GM18868 (cell line): ENCODE data around the gene OPALIN.

Experiments
- ATAC-seq: cut with Tn5 transposase; IDR thresholded peaks from one replicate; pipeline ENCODE4 v1.9.1; 2021; ENCODE audit warnings: mild to moderate bottlenecking, moderate library complexity; ENCODE audit not compliant: unreplicated experiment

OPALIN gene

DNA sequence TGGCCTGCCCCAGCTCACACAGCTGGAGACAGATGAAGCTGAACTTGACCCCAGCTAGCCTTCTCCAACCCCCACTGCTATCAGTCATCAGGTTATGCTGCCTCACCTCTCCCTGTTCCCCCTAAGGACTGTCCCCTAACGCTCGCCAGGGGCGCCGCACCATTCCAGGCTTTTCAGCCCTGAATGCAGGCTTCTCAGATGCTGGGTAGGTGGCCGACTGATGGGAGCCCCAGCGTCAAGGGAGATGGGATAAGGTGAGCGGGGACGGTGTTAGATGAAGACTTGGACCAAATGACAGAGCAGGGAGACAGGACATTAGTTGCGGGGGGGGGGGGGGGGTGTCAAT, 15.8 kb upstream of the OPALIN start:
- no peak for ATAC-seq

DNA sequence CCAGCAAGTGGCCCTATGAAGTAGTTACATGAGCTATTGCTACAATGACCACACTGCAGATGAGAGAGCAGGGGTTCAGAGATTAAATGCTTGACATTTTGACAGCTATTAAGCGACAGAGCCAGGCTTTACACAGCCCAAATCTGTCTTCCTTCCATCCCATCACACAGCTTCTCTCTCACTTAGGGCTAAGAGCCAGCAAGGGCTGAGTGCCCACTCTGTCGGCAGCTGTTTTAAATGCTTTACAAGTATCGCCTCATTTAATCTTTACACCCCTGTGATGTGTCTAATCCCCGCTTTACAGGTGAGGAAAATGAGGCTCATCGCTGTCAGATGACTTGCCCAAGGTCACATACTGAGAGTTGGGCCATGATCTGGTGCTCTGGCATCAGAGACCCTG, 15.2 kb upstream of the OPALIN start:
- ATAC-seq: no peak

DNA sequence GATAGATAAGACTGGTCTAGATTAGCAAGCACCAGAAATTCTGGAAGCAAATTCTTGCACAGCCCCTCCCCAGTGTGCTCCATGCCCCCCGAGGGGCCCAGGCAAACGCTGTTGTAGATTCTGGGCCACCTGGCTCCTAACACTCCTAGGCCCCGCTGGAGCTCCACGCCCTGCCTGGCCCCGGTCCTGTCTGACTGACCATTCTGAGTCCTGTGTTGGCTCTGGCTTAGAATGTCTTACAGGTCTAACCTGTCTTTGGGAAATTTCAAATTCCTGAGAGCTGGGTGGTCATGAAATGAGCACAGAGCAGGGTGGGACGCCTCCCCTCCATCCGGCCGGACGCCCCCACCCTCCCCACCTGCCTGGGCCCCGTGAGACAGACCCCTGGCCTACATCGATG, 12.6 kb upstream of the OPALIN start:
- no peak for ATAC-seq

DNA sequence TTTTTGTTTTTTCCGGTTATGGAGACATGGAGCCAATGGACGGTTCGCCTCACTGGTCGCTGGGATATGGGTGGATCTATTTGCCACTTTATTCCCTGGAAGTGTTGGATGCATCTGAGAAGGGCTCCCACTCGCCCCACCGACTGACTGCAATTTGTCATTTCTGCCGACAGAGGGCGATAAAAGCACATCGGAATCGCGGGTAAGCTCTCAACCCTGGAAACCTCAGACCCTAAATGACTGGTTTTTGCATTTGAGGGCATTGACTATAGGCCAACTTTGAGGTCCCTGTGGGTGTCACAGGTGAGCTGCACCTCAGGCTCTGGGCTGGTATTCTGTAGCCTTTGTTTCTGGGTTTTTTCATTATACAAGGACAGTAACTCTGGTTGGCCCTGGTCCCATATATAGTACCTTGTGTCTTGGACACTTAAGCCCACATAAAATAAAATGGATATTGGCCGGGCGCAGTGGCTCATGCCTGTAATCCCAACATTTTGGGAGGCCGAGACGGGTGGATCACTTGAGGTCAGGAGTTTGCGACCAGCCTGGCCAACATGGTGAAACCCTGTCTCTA, 11.9 kb upstream of the OPALIN start:
- ATAC-seq: no peak

DNA sequence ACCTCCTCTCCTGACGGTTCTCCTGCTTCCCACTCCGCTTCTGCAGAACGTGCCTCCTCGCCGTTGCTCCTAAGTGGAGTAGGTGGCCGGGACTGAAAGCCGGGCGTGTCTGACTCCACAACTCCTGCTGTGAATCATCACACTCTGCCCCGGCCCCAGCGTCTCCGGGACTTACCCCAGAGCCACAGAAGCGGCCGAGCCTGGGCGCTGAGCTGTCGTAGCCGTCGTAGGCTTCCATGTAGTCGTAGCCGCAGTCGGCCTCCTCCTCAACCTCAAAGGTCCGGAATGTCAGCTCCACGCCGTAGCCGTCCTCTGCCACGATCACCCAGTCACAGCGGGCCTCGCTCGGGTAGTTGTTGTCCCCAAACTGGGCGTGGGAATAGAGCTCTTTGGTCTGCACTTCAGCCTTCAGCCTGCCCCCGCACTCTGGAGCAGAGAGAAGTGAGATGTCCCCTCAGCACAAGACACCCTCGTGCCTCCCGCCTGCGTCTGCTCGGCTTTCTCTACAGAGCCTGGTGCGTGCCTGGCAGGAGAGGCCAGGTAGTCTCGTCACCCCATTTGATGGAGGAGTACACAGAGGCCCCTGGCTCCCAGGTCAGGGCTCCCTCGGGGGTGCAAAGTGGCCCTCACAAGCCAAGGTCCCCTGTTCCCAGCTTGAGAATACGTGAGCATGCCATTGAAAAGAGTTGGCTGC, 11.2 kb upstream of the OPALIN start:
- ATAC-seq: no peak

DNA sequence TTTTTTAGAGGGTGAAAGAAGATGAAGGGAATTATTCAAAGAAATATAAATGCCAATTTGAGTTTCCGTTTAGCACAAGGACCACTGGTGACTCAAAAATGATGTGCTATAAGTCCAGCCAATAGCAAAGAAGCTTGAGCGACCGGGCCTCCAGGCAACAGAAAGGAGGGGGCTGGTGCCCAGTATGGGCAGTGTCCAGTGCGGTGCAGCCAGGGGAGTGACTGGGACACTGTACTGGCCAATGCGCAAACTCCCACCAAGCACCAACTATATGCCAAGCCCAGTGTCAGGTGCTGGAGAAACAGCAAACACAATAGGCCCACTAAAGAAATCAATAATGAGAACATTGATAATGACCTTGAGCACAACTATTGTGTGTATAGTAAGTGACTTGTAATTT, 10.2 kb upstream of the OPALIN start:
- no peak for ATAC-seq

DNA sequence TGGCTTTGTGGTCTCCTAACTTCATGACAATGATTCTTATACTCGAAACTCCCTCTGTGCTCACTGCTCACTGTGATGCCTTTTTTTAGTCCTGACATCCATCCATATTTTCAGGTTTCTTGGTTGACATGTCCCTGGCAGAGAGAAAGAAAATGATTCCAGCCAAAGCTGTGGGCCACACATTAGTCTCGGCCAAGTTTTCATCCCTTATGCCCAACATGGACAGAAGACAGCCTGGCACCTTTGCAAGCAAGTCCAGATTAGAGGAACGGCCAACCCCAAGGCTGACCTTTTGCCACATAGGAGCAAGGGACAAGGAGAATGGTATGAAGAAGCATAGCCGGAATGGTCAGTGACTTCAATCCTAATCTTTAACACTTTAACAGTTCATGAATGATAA, 8.7 kb upstream of the OPALIN start:
- ATAC-seq: no peak

DNA sequence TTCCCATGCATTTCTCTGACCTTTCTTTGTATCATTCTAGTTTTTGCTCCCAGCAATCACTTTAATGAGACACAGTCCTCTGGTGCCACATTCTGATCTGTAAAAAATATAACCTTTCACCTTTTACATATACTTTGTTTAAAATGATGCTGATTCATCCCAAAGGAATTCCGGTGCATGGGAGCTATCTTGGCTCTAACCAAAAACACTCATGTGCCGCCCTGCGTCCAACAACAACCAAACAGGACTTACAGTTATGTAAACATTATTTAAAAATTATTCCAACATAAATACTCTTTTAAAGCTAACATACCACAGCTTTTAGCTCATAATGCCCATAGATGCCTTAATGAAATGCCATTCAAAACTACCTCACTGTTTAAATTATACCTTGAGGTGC, 7.7 kb upstream of the OPALIN start:
- ATAC-seq: no peak

DNA sequence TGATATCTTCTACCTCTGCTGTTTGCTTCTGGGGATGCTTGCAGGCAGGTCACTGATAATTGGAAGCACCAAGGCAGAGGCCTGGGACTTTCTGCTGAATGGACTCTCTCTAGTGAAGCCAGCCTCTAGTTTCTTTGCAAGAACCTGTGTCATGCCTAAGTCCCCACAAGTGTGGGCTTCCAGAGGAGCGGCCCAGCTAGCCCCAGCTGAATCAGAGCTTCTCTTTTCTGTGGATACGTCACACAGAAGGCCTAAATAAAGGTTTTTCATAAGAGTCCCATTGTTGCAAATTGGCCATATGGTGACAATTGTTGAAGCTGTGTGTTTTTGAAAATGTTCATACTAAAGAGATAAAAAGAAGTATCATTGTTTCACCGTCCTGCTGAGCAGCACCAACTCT, 6.8 kb upstream of the OPALIN start:
- no peak for ATAC-seq

DNA sequence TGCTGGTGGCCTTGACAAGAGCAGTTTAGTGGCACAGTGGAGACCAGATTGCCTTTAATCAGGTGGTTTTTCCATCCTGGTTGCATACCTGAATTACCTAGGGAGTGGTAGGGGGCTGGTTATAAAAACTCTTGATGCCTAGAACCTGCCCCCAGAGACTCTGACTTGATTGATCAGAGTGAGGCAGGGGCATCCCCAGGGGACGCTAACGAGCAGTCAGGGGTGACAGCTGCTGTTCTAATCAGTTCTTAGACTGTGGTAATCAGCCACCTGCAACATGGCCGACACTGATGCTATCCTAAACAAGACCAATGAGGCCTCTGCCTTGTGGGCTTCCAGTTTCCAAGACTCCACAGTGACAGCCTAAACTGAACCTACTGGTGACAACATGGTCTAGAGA, 2.0 kb upstream of the OPALIN start:
- ATAC-seq: no peak

DNA sequence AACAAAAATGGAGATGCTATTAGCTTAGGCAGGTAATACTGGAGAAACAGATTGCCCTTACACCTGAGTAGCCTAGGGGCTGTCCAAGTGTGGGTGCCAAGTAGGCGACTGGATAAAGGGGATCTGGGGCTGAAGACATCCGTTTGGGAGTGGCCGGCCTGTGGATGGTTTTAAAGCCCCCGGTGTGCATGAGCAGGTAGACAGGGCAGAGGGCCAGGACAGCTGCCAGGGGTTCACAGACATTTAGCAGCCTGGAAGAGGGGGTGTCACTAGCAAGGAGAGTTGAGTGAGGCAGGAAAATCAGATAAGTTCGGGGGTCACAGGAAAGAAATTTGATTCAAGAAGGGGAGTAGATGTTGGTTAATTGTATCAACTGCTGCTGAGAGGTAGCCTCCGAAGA, 1.5 kb upstream of the OPALIN start:
- ATAC-seq: no peak

DNA sequence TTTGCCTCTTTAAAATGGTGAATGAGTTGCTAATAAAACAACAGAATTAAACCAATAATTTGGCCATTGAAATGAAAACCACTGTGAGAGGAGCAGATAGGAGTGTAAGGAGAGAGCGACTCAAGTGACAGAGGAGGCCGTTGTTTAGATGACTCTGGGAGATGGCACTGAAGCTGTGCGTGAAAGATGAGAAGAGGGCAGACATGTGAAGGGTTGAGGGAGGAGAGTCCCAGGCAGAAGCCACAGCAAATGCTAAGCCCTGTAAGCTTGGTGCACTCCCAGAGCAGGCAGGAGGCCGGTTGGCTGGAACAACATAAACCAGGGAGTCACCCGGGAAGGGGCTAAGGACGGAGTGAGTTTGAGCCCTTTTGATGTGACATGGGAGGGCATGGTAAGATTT, 814 bp upstream of the OPALIN start:
- no peak for ATAC-seq

DNA sequence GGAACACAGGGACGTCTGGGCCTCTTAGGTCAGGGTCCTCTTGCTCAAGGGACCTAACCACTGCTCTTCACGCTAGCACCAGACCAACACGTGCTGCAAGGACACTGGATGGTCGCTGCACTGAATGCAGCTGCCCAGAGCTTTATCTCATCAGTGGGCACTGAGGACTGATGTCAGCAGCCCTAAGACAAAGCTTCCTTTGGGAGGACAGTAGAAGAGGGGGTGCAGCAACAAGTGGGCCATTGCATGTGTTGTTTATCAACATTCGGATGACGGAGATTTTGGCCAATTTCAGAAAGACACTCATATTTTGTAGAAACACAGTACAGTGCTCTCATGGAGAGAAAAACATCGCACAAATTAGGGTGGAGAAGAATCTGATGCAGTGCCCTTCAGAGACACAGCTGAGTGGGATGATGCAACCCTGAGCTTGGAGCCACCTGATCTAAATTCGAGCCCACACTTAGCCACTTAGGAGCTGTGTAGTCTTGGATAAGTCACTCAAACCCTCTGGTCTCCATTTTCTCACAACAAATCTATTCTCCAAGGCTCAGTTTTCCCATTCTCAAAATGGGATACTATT, 1.7 kb downstream of the OPALIN start:
- ATAC-seq: no peak

DNA sequence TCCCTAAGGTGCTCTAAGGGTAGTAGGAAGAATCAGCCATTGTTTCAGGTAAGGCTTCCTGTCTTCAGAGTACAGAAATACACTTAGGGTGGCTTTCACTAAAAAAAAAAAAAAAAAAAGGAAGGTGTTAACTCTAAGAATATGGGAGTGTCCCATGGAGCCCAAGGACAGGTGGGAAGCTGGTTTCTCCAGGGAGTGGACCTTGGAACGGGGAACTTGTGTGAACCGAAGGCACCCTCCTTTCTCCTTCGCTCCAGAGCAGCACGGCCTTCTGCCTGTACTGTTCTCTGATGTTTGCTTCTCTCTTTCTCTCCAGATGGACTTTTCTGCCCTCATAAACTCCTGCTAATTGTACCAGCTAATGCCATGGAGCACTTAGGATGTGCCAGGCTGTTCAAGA, 6.2 kb downstream of the OPALIN start:
- ATAC-seq: no peak

DNA sequence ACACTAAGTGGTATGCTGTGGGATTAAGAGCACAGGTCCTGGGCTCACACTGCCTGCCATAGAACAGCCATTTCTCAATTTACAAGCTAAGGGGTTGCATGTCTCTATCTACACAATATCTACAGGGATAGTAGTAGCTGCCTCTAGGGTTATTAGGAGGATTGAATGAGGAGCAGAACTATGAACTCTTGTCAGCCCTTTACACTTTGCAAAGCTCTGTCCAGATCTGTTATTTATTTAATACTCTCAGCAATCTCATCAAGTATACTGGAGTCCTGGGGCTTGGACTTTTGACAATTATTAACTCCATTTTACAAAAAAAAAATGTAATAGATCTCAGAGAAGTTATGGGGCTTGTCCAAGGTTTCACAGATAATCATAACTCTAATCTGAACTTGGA, 6.8 kb downstream of the OPALIN start:
- no peak for ATAC-seq

DNA sequence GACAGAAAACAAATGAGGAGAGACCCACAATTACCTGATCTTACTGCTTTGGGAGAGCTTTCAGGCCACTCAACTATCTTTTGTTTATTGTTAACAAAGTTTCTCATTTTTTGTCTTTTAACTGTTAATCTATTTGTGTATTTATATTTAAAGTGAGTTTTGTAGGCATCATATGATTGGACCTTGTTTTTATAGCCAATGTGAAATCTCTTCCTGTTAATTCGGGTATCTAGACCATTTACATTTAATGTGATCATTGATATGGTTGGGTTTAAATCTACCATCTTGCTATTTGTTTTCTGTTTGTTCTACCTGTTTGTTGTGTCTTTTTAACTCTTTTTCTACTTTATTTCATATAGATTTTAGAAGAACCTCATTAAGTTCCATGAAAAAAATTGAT, 12.5 kb downstream of the OPALIN start:
- no peak for ATAC-seq

DNA sequence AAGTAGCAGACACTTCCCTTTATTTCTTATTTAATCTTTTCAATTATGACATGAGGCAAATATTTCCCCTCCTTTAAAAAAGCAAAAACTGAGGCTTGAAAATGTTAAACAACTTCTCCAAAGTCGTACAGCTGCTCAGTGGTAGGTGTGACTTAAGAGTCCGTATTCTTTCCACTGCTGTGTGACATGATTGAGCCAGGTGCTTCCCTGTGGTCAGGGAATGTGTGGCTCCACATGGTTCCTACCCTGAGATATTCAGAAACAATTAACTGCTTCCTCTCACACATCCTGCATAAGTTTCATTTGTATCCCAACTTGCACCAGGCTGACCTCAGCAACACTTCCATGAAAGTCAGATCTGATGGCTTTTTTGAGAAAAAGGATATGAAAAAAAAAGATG, 13.6 kb downstream of the OPALIN start:
- no peak for ATAC-seq

DNA sequence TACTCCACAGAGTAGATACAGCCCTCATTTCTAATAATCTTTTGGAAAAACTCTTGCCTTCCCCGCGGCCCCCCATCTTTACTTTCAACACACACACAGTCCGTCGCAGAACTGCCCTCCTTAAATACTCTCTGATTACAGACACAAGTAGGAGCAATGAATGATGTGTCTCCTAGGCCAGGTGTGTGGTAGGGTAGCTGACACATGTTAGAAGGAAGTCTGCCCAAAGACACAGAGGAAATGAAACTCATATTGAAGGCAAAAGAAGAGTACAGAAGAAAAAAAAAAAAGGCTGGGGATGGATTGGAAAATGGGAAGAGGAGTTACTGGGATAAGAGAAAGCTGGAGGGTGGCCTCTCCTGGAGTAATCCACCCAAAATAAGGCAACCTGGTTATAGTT, 14.6 kb downstream of the OPALIN start:
- ATAC-seq: no peak

DNA sequence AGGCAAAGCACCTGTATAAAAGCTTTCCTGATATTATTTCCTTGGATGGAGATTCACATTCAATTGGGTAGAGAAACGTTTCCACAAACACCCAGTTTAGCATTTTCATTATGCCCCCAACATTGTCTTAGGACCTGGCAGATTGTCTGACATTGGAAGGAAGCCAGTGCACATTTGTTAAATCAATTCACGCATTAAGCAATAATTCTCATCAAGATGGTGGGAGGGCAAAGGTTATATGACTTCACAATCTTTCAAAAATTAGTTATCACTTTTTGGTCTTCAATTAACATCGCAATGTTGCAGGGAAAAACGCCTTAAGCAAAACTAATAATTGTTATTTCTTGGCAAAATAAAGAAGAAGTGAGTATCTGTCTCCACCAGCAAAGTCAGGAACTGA, 16.4 kb downstream of the OPALIN start:
- no peak for ATAC-seq

DNA sequence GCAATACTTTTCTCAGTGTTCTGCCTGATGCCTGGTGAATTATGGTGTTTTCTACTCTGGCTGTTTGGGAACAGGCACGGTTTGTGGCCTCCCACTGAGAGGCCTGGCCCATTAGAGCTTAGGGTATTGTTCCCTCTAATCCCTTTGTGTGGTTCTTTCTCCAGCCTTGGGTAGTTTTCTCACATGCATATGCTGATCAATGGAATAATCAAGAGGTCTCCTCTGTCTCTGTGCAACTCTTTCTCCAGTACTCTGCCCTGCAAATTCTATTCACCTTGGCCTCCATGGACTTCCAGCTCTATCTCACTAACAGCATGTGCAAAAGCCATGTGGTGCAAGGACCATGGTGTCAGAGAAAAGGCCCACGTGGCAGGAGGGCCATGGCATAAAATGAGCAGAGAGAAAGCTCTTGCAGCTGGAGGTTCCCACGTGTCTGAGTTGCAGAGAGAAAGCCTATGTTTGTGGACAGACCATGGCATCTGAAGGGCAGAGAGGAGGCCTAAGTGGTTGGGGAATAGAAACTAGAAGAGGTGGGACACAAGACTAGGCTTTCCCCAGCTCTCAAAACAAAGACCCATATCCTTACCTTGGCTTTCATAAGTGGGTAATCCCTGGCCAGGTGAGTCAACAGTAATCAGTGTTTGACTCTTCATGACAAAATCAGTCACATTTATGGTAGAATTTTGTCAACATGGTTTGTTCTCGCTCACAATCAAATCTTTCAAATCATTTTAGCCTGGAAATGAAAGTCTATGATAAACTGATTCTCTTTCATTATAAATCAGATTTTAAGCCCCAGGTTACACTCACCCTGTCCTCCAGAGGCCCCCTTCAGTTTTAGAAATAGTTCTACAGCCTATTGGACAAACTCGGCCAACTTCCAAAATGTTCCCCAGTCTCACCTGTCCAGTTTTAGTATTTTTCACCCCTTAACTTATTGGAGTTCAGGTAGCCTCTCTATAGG, 17.3 kb downstream of the OPALIN start:
- peak; percentile 81 for ATAC-seq

DNA sequence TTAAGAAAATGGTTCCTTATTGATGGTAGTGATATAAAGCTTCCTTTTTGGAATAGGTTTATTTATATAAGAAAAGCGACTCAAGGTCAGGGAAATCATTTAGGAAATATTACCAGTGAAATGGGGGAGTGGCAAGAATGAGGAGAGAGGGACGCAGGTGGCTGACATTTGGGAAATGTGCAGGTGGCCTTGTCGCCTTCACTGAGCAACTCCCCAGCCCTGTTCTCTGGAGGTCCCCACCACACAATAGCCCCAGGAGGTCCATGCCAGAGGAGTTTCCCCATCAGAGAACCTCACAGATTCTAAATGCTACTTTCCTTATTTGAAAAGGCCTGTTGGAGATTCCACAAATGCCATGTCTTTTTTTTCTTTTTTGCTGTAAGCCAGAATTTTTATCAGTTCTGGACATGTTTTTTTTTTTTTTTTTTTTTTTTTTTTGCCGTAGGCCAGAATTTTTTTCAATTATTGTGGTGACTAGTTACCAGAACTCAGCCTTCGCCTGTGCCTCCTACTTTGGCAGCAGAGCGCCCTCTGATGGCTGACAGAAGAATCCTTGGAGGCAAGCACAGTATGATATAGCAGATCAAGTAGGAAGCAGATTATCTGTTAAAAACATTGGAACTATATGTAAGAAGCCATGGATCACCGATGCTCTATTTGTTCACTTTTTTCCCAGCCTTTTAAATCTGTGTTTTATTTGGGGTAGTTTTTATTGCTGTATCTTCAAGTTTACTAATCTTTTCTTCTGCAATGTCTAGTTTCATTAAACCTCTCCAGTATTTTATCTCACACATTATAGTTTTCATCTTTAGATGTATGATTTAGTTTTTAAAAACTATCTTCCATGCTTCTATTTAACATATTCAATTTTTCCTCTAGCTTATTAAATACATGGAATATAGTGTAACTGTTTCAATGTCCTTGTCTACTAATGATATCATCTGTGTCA, 18.6 kb downstream of the OPALIN start:
- peak; percentile 71 for ATAC-seq
